ENCODE data around the gene PRAMEF12. TPM values are rescaled to one million over a fixed set of nuclear protein-coding genes. Genes with fewer than 3 reads are reported as not detected.
"Not testable (repeated sequence)": the region's sequence is repeated elsewhere in the genome, so short reads cannot be mapped to it uniquely, and the experiment has no call there.

The PRAMEF12 gene
- total and polyA plus RNA-seq, 5 experiments from 2014 or later = not detected

DNA sequence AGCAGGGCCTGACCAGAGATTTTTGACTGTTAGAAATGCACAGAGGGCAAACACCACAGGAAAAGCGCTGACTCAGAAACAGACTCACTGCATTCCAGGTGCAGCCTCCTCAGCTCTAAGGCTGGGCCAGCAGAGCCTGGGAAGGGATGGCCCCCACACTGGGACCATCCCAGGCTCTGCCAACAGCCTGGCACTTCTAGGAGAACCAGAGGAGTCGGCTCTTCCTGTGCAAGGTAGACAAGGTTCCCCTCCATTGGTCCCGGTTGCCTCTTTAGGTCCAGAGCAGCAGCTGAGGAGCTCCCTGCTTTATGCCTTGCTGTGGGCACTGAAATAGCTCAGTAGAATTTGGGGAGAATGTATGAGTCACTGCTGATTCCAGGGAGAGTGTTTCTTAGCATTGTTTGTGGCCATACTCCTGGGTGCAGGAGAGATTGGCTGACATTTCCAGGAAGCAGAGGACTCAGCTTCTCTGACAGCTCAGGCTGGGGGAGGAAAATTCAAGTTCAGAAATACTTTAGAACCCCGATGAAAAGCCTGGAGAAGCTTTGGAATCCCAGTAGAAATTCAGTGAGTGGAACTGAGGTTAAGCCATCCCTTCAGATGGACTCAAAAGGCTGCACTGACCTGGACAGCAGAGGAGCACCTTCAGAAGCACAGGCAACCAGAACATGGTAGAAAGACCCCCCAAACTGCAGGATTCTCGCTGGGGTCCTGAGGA is 37.3 kb downstream of the PRAMEF12 start:
- H3K27ac Mint-ChIP-seq = no peak overlapping the region
- H3K4me3 Mint-ChIP-seq = no peak overlapping the region
- H3K27me3 Mint-ChIP-seq = peaks cover 16 to 38% (median 28%) of the 10 kb centered on the region in 5 donors
- H3K9me3 Mint-ChIP-seq = peaks cover 0 to 18% (median 5%) of the 10 kb centered on the region in 9 donors
- ATAC-seq (no peak), DNase-seq (no peak)
- POLR2A ChIA-PET = no interaction called here
- no peaks in the 10 kb centered on the region for H3K4me1 Mint-ChIP-seq
- H3K36me3 Mint-ChIP-seq = peaks cover 0 to 8% (median 0%) of the 10 kb centered on the region in 3 donors

GRCh38 chr1:12811409-12811784 is 37.9 kb downstream of the PRAMEF12 start:
- Mint-ChIP-seq H3K27me3 (peaks cover 14 to 32% (median 26%) of the 10 kb centered on the region in 5 donors), H3K9me3 (peaks cover 0 to 13% (median 3%) of the 10 kb centered on the region in 9 donors), H3K36me3 (peaks cover 0 to 2% (median 0%) of the 10 kb centered on the region in 3 donors), H3K27ac (peak overlapping the region in 1 of 10 donors; percentile 36), H3K4me3 (no peak overlapping the region), H3K4me1 (no peaks in the 10 kb centered on the region)
- DNase-seq (no peak), ATAC-seq (no peak)
- POLR2A ChIA-PET = no interaction called here

DNA sequence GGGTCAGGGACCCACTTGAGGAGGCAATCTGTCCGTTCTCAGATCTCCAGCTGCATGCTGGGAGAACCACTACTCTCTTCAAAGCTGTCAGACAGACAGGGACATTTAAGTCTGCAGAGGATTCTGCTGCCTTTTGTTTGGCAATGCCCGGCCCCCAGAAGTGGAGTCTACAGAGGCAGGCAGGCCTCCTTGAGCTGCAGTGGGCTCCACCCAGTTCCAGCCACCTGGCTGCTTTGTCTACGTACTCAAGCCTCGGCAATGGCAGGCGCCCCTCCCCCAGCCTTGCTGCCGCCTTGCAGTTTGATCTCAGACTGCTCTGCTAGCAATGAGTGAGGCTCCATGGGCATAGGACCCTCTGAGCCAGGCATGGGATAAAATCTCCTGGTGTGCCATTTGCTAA is 45.5 kb downstream of the PRAMEF12 start:
- not testable (repeated sequence) for H3K9me3 Mint-ChIP-seq

More for the DNA sequence above, 45.5 kb downstream of the PRAMEF12 start:
- H3K4me3 Mint-ChIP-seq, H3K36me3 Mint-ChIP-seq, ATAC-seq, DNase-seq, POLR2A ChIA-PET, H3K4me1 Mint-ChIP-seq, H3K27ac Mint-ChIP-seq: not testable (repeated sequence)
- H3K27me3 Mint-ChIP-seq = peaks cover 18 to 38% (median 21%) of the 10 kb centered on the region in 5 donors

Other genes starting within 250 kb of the PRAMEF12 start
- 10 to 100 TPM; 86.4 to 91.0 TPM for gene DHRS3, start 155.5 kb upstream of the PRAMEF12 start, total RNA-seq
- gene DHRS3, start 155.5 kb upstream of the PRAMEF12 start, polyA plus RNA-seq = 10 to 100 TPM; 17.7 to 31.0 (median 20.4) TPM
- gene AADACL4, start 129.7 kb upstream of the PRAMEF12 start, total RNA-seq = not detected
- gene AADACL4, start 129.7 kb upstream of the PRAMEF12 start, polyA plus RNA-seq = not detected
- gene AADACL3, start 57.6 kb upstream of the PRAMEF12 start, total RNA-seq = not detected
- gene AADACL3, start 57.6 kb upstream of the PRAMEF12 start, polyA plus RNA-seq = not detected
- gene CFAP107, start 27.5 kb upstream of the PRAMEF12 start, total RNA-seq = not detected
- gene CFAP107, start 27.5 kb upstream of the PRAMEF12 start, polyA plus RNA-seq = not detected
- not detected for gene PRAMEF1, start 17.7 kb downstream of the PRAMEF12 start, total RNA-seq
- not detected for gene PRAMEF1, start 17.7 kb downstream of the PRAMEF12 start, polyA plus RNA-seq
- gene PRAMEF11, start 57.7 kb downstream of the PRAMEF12 start, total RNA-seq = not detected
- not detected for gene PRAMEF11, start 57.7 kb downstream of the PRAMEF12 start, polyA plus RNA-seq
- gene HNRNPCL1, start 75.0 kb downstream of the PRAMEF12 start, total RNA-seq = not detected
- gene HNRNPCL1, start 75.0 kb downstream of the PRAMEF12 start, polyA plus RNA-seq = not detected
- not detected for gene PRAMEF2, start 83.3 kb downstream of the PRAMEF12 start, total RNA-seq
- not detected for gene PRAMEF2, start 83.3 kb downstream of the PRAMEF12 start, polyA plus RNA-seq
- gene PRAMEF4, start 112.5 kb downstream of the PRAMEF12 start, total RNA-seq = not detected
- not detected for gene PRAMEF4, start 112.5 kb downstream of the PRAMEF12 start, polyA plus RNA-seq
- gene PRAMEF10, start 124.5 kb downstream of the PRAMEF12 start, total RNA-seq = not detected
- not detected for gene PRAMEF10, start 124.5 kb downstream of the PRAMEF12 start, polyA plus RNA-seq
- not detected for gene PRAMEF7, start 142.9 kb downstream of the PRAMEF12 start, total RNA-seq
- not detected for gene PRAMEF7, start 142.9 kb downstream of the PRAMEF12 start, polyA plus RNA-seq
- gene PRAMEF6, start 173.8 kb downstream of the PRAMEF12 start, total RNA-seq = not detected
- gene PRAMEF6, start 173.8 kb downstream of the PRAMEF12 start, polyA plus RNA-seq = not detected

Measured in naive thymus-derived CD8-positive, alpha-beta T cell (primary cell).